HG02970 (cell line): ENCODE measurements around the gene NT5C3B.
A peak's percentile ranks its signal among the peaks of the same experiment; 100 is the strongest.

Experiments
- ATAC-seq: cut with Tn5 transposase; IDR thresholded peaks from one replicate; pipeline ENCODE4 v1.9.1; 2021; ENCODE audit warnings: mild to moderate bottlenecking, moderate library complexity, moderate number of reproducible peaks; ENCODE audit not compliant: unreplicated experiment, low FRiP score

Gene NT5C3B

DNA sequence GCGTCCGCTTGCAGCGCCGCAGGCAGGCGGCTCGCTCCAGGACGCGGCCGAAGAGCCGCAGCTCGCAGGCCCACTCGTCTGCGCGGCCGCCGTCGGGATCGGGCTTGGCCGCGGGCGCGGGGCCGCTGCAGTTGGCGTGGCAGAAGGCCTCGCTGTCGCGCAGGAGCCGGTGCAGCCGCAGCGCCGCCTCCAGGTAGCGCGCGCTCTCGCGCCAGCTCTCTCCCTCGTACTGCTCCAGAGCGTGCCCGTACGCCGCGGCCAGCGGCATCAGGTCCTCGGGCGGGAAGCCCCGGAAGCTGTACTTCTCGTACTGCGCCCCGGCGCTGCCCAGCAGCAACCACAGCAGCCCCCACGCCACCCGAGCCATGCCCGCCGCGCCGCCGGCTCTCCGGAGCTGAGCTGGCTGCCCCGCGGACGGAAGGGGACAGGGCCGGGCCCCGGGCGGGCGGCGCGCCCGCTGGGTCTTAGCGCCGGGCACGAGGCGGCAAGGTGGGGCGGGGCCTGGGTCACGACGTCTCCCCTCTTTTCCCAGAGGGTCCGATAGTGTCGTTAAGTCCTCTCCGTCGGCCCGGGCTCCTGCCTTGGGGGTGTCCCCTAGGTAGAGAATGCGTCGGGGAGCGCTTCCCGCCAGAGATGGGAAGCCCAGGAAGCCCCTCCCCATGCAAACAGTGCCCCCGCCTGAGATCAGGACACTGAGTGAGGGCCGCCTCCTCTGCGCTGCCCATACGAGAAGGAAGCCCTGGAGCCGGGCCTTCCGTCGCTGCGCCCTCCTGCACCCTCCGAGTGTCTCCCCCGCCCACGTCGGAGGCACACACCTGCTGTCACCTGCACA is 24.3 kb downstream of the NT5C3B start, which contains the start of gene P3H4:
TSS of gene P3H4 (minus strand) at position 401 of the 832 bp plus-strand sequence. CDS start at position 367, 34 bp downstream.
- ATAC-seq, result no peak

DNA sequence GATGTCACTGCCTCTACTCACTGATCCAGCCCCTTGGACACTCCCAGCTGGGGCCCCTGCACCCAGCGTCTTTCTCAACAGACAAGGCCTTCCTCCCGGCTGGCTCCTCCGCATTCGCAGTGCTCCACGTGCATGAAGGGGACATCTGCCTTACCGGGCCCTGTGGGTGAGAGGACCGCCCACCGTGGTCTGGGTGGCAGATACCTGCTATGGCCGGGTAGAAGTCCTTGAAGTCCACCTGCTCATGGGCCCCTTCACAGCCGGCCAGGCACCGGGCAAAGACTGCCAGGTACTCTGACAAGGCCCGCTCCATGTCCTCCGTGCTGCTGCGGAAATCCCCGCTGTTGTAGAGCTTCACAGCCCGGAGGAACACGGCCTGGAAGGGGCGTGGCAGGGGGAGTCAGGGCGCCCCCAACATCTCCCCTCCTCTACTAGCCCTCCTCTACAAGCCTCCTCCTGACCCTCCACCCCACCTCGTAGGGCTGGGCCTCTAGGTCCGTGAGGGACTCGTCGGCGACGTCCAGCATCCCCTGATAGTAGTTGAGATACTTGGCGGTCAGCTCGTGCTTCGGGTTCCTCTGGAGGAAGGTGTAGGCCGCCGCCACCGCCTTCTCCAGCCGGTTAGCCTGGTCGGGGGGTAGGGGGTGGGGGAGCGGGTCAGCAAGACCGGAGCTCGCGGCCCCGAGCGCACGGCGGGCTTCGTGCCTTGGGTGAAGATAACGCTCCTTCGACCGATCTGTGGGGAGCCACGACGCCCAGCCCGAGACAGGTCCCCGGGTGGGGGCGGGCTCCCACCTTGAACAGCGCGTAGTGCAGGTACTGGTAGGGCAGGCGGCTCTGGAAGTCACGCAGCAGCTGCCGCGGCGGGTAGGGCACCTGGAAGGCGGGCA is 25.1 kb downstream of the NT5C3B start:
- no peak for ATAC-seq

DNA sequence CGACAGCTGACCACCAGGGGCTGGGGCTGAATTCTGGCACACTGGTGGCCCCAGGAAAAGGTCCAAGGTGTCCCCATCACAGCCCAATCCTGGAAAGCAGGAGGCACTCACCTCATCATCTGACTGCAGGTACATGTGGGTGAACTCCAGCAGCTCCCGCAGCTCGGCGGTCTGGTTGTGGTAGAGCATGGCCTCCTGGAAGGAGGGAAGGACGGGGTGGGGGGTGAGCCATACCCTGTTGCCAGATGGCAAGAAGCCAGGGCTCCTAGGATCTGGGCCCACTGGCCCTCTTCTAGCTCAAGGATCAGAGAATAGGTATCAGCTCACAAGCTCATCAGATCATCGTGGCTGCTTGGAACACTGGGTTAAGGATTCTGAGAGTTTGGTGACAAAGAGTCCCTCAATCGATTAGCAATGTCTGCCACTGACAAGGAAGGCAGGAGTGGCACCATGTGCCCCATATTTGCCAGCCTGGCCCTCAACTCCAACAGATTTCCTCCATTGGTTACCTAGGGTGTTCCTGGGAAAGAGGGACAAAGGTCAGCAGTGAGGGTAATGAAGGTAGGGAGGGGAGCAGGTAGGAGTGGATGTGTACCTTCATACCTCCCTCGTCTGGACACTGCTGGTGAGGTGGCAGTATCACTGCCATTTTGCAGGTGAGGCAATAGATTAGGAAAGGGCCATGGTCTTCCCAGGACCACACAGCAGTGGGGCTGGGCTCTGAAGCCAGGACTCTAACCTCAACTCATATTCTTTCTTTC is 29.2 kb downstream of the NT5C3B start:
- ATAC-seq, result no peak

DNA sequence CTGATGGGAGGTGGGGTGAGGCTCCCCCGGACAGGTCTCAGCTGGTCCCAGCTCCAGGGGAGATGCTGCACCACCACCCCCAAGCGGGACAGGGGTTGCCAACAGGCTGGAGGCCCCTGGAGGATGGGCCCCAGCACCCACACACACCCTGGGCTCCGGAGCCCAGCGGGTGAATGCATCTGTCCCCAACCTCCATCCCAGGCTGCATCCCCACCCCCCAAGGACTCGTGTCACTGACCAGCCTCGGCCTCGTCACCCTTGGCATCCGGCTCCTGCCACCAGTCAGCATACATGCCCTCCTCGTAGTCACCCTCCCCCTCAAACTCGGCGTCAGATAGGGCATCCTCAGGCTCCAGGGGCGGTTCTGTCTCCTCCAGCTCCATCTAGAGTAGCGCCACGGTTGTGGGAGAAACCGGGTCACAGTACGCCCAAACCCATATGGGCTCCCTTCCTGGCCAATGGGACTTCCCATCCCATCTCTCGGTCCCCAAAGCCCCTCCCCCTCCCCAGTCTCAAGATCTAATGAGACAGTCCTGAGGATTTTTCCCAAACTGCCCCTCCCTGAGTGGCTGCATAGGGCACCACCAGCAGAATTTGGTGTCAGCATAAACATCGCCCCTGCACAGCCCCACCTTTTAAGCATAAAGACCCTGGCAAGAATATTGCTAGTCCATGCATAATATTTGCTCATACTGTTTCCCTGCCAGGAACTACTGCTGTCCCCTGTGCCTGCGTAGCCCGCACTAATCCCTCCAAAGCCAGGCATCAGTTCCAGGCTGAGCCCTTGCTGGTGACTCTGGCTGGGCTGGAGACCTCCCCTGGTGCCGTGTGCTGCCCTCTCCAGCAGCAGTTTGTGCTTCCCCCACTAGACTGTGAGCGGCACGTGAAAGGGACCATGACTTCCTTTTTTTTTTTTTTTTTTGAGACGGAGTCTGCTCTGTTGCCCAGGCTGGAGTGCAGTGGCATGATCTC is 32.7 kb downstream of the NT5C3B start:
- no peak for ATAC-seq

DNA sequence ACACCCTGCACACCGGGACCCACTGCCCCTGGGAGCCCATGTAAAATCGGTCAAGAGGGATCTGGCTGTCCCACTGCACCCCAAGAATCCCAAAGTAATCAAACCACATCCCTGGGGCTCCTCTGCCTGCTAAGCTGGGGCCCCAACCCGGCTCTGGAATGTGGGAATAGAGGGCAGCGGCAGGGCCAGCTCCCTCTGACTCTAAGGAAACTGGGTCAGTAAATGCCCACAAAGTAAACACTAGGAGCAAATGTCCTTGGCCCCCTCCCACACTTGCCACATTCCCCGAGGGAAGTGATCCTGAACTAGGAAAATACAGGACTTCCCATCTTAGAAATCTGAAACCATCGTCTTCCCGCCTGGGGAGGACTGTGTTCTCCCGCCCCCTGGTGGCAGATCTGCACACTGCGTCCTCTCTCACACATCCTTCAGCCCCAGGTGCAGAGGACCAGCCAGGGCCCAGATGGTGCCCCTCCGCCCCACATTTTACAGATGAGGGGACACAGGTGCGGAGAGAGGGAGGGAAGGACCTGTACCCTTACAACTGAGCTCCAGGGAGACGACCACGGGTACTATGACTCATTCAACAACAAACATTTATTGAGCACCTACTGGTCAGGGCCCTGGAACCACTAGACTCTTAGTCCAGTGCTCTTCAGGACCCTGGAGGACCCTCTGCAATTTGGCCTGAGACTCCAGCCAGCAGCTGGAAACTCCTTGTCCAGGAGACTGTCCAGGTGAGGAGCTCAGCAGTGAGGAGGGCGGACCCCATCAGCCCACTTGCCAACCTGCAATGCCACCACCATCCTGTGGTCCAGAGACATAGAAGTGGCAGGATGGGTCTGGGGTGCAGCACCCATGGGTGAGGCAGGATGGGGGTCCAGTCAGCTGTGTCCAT is 34.4 kb downstream of the NT5C3B start:
- ATAC-seq, result no peak

DNA sequence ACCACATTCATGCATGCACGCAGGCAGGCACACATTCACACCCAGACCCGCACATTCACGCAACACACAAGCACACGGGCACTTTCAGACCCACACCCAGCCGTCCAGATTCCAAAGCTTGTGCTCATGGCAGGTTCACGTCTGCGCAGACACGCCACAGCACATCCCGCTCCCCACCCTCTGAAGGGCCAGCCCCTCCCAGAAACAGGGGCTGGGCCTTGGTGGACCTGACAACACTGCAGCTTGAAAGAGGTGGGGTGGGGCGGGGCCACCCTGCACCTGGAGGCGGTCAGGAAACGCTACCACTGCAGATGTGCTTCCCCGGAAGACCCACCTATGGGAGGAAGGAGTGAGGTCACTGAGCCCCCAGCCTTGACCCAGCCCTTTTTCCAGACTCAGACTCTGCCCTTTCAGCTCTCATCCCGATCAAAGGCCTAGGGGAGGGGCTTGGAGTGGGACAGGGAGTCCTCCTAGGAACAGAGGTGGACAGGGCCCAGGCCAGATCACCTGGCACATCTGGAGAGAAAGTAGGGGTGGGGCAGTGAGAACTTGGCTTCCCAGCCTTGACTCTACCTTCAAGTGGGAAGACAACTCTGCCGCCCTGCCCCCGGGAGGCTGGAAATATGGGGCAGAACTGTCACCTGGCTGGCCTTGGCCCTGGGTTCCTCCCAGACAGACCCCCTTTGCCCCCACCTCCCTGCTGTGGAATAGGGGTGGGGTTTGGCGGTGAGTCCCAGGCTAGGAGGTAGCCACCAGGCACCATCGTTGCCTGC is 35.2 kb downstream of the NT5C3B start:
- no peak for ATAC-seq

DNA sequence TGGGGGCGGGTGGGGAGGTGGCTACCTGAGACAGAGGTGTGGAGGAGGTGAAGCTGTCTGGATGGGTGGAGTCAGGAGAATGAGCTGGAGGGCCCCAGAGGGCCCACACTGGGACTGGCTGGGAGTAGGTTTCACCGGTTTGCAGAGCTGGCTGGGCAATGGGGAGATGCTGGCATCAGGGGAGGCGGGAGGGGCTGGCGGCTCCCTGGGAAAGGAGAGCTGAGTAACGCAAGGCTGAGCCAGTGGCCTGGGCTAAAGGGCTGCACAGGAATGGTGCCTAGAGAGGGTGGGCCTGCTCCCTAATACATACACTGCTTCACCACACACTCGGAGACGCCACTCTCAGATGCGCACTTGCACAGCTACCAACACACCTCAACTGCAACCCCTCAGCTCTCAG is 36.7 kb downstream of the NT5C3B start:
- no peak for ATAC-seq

DNA sequence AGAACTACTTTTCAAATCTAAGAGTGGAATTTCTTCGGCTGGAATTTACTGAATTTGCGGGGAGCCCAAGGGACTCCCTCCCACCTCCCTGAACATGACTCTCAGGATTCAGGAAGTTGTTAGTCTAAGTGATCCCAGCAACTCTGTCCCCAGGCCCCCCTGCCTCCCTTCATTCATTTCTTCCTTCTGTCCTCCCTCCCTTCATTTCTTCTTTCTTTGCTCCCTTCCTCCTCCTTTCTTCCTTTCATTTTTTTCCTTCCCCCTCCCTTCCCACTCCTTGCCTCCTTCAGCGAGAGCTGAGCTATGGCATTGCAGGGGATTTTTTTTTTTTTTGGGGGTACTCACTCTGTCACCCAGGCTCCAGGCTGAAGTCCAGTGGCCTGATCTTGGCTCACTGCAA is 38.7 kb downstream of the NT5C3B start:
- ATAC-seq, result no peak

DNA sequence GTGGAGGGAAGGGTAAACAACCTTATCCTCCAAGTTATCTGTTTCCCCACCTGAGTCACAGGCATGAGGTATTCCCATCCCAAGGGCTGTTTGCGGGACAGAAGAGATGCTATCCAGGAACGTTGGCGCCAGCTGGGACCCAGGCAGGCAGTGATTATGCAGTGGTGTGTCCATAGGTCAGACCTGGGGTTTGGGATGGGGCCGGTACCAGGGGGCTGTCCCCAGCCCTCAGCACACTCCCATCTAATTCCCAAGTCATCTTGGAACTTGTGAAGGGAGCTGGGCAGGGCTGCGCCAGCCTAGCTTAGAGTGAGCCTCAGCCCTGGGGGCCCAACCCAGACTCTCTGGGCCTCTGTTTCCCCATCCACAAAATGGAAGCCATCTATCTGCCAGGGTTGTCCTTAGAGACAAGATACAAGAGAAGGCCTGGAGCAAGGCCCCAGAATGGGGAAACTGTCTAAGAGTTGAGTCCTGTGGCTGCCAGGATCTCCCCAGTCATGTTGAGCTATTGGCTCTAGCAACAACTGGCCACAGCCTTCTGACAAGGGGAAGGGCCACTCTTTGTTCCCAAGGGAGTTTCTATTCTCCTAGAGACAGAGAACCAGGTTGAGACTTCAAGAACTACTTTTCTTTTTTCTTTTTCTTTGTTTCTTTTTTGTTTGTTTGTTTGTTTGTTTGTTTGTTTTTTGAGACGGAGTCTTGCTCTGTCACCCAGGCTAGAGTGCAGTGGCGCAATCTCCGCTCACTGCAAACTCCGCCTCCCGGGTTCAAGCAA is 39.7 kb downstream of the NT5C3B start:
- ATAC-seq, result no peak

DNA sequence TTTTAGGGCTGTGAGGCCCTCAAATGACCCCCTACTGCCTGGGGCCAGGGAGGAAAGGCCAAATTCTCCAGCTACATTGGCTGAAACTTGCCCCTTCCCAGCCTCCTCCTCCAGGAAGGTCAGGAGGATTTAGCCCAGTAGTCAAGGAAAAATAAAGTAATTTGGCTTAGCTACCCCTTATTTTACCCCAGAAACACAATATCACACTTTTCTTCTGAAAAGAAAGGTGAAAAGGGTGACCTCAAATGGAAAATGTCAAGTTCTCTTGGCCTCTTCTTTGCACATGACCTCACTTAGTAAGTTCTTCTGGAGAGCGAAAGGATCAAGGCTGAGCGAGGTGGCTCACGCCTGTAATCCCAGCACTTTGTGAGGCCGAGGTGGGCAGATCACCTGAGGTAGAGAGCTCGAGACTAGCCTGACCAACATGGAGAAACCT is 41.5 kb downstream of the NT5C3B start:
- no peak for ATAC-seq

DNA sequence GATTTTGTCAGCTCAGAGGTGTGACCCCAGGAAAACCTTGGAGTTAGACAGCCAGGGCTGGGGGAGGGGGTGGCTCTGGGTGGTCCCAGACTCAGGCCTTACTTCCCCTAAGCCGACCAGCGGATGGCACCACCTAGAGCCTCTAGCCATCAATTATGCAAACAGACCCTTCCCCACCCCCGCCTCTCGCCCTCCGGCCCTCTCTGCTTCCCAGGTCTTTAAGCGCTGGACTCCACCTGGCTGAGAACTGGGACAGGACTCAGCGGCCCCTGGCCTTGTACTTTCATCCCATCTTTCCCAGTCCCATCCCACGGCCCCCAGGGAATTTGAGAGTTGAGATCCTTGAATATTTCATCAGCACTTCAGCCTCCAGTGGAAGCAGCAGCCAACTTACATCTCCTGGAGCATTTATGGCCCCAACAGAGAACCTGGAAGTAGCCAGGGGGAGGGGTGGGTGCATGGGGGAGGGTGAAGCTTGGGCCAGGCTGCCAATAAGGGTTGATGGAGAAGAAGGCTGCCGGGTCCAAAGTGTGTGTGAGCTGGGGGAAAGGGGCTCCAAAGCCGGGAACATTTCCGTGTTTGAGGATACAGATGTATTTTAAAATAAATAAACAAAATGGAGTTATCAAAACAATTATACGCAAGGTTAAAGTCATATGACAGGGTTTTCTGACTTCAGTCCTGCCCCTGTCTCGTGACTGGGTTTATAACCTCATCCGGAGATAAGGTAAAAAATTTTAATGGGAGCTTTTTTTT is 42.1 kb downstream of the NT5C3B start:
- ATAC-seq, result no peak

DNA sequence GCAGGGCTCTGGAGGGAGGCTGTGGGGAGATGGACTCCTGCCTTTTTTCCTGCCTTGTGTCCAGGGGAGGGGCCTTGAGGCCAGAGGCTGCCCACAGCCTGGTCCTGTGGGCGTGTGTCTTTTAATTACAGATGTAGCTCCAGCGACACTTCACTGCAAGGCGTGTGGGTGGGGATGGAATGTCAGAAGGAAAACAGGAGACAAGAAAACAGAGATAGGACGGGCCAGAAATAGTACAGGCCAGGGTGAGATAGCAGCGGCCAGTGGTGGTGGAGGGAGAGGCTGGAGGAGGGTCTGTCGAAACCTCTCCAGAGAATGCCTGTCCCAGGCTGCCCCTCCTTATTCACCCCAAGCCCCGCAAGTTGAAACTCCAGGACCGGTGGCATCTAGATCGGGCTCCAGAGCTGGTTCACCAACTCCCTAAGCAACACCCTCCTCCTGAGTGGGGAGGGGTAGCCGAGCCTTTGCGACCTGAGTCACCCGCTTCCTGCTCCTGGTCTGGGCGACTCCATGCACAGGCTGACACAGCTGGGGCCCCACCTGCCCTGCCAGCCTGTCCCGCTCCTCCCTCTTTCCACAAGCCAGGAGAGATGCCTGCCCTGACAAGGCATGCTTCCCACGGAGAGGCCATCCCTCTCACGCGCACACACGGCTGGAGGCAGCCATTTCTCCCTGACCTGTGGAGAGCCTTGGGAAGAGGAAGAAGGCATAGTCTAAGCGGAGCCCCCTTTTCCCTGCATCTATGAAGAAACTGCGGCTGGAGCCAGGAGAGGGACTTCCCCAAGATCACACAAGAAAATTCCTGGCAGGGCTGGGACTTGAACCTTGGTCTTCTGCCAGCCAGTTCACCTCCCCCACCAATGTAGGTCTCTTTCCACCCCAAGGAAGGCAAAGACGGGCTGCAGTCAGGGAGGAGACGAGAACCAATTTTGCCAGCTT is 42.9 kb downstream of the NT5C3B start:
- ATAC-seq, result no peak

DNA sequence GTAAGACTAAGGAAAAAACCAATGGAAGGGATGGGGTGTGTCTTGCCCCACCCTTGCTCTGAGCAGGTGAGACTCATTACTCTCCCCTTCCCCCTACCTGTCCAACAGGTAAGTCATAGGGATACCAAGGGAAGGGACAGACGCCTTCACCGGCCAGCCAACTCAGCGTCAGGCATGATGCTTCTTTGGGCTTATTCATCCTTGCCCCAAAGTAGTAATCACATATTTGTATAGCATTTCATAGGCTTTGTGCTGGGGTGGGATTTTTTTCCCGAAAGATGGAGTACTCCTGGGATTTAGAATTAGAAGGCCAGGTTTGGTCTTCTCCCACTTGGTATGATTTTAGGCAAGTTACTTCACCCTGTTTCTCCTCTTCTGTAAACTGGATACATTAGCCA is 49.0 kb downstream of the NT5C3B start:
- ATAC-seq, result no peak

DNA sequence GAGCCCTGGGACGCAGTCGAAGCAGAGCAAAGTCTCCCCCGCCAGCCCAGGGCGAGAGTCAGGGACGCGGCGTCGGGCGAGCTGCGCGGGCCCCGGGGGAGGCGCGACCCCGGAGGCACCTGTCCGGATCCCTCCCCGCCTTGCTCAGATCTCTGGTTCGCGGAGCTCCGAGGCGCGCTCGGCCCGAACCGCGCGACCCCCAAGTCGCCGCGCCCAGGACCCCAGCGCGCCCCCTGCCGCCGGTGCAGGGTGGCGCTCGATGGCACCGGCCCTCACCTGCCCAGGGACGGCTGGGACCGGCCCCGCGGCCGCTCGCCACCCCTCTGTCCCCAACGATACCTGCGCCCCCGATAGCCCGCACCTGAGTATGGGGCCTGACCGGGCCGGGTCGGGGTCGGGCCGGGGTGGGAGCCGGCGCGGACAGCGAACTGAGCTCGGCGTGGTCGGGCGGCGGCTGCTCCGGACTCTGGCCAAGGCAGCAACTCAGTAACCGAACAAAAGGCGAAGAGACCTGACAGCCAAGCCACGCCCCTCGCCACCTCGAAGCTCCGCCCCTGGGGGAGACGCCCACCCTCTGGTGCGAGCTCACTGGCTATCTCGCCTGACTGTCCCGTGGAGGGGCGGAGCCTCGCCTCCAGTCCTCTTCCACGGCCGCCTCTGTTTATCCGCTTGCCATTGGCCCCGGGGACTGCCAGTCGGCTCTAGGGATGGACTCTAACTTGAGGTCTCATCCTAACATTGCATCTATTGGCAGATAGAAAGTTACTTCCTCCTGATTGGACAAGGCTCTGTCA is 49.6 kb downstream of the NT5C3B start, which contains the start of gene JUP:
TSS of gene JUP (minus strand) at position 485 of the 794 bp plus-strand sequence. CDS start 14,857 bp downstream, outside the sequence.
- ATAC-seq, result peak; percentile 60
